Neural progenitor cell (in vitro differentiated cells): Measurements from ENCODE around the gene SNTA1. TPM values are rescaled to one million over a fixed set of nuclear protein-coding genes. Genes with fewer than 3 reads are reported as not detected.

Experiments
- DNase-seq: peaks from one replicate; pipeline ENCODE4 v3.0.0-alpha.2; 2016; ENCODE audit warnings: low spot score
- H2AFZ ChIP-seq: fragments of 200-600 bp; sonication (generic); replicated peaks from 2 replicates; pipeline ENCODE4 v1.6.1; 2016; ENCODE audit warnings: antibody characterized with exemption
- H3F3A ChIP-seq: fragments of 200-600 bp; sonication (generic); 2 replicates; pipeline ENCODE4 v1.6.1; 2016; ENCODE audit warnings: antibody characterized with exemption, low read depth
- H3K27ac ChIP-seq: fragments of 200-600 bp; sonication (generic); 2 replicates; pipeline ENCODE4 v1.5.1; 2016; ENCODE audit warnings: mild to moderate bottlenecking
- H3K27me3 ChIP-seq: fragments of 200-600 bp; sonication (generic); 2 replicates; pipeline ENCODE4 v1.6.1; 2016; ENCODE audit warnings: mild to moderate bottlenecking, moderate library complexity
- H3K36me3 ChIP-seq: fragments of 200-600 bp; sonication (generic); 2 replicates; pipeline ENCODE4 v1.5.1; 2016
- H3K4me1 ChIP-seq: fragments of 200-600 bp; sonication (generic); 2 replicates; pipeline ENCODE4 v1.6.1; 2016; ENCODE audit warnings: mixed run types
- H3K4me2 ChIP-seq: fragments of 200-600 bp; sonication (generic); 2 replicates; pipeline ENCODE4 v1.6.1; 2016
- H3K4me3 ChIP-seq: fragments of 200-600 bp; sonication (generic); 2 replicates; pipeline ENCODE4 v1.5.1; 2016
- H3K79me2 ChIP-seq: fragments of 200-600 bp; sonication (generic); 2 replicates; pipeline ENCODE4 v1.6.1; 2016; ENCODE audit warnings: low read depth
- H3K9ac ChIP-seq: fragments of 200-600 bp; sonication (generic); 2 replicates; pipeline ENCODE4 v1.6.1; 2016
- H3K9me3 ChIP-seq: fragments of 200-600 bp; sonication (generic); 2 replicates; pipeline ENCODE4 v1.5.1; 2016; ENCODE audit warnings: low read depth
- H4K20me1 ChIP-seq: fragments of 200-600 bp; sonication (generic); 2 replicates; pipeline ENCODE4 v1.6.1; 2016; ENCODE audit warnings: low read depth
- H3K27ac Mint-ChIP-seq: 3 replicates; pipeline ENCODE4 v1.8.0; 2021; ENCODE audit warnings: mixed read lengths
- H3K27me3 Mint-ChIP-seq: 2 replicates; pipeline ENCODE4 v1.8.0; 2022; ENCODE audit warnings: low read depth, mild to moderate bottlenecking, inconsistent platforms, moderate library complexity, mixed read lengths; ENCODE audit not compliant: insufficient read depth
- H3K36me3 Mint-ChIP-seq: 3 replicates; pipeline ENCODE4 v1.8.0; 2021; ENCODE audit warnings: mixed read lengths
- H3K4me1 Mint-ChIP-seq: 3 replicates; pipeline ENCODE4 v1.8.0; 2021; ENCODE audit warnings: mixed read lengths
- H3K4me3 Mint-ChIP-seq: 3 replicates; pipeline ENCODE4 v1.8.0; 2021; ENCODE audit warnings: mild to moderate bottlenecking, moderate library complexity, mixed read lengths
- H3K9me3 Mint-ChIP-seq: 3 replicates; pipeline ENCODE4 v1.8.0; 2020; ENCODE audit warnings: mixed read lengths
- EZH2 ChIP-seq: fragments of 200-600 bp; sonication (generic); IDR thresholded peaks from 2 replicates; pipeline ENCODE4 v1.6.1; 2017; ENCODE audit warnings: antibody characterized with exemption, mild to moderate bottlenecking, moderate library complexity
- EZH2phosphoT487 ChIP-seq: fragments of 200-600 bp; sonication (generic); IDR thresholded peaks from 2 replicates; pipeline ENCODE4 v1.6.1; 2017; ENCODE audit warnings: antibody characterized with exemption
- total RNA-seq: library from RNA; depleted of rRNA; stranded (reverse); fragments of >200 nt; gene quantifications from 2 replicates; pipeline ENCODE4 v1.2.3, GENCODE V29; 2015; ENCODE audit warnings: low replicate concordance
- TF ChIP-seq, protein P1 (sequence below): fragments of 200-600 bp; sonication (generic); IDR thresholded peaks from 2 replicates; pipeline ENCODE4 v1.5.1; 2017; ENCODE audit warnings: antibody characterized with exemption, mild to moderate bottlenecking

The SNTA1 gene
- total RNA-seq, 1 donor from 2014 or later, result 6.3 TPM

DNA sequence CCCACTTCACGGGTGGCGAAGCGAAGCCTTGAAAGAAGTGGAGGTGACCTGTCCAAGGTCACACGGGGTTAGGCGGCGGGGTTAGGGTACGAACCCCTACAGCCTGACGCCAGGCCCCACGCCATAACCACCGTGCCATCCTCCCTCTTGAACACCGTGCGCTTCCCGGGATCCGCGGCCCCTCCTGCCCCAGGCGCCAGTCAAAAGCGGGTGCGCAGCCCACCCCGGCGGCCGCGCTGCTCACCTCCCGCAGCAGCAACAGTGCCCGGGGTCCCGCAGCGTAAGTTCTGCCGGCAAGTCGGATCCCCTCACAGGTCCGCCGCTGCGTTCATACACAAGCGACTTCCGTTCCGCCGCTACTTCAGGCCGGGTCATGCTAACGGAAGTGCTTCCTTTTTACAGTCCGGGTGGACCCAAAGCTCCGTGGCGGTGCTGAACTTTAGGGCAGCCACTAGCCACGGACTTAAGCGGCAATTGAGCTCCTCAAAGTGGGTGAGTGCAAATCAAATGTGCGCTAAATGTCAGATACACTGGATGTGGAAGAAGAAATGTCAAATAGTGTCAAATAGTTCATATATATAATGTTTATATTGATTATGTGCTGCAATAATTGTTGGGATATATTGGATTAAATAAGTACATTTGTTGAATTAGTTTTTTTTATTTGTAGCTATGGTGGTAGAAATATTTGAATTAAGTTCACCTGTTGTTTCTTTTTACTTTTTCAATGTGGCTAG lies 42.2 kb downstream of the SNTA1 start, which contains the start of gene CDK5RAP1:
Gene CDK5RAP1 (minus strand): TSS at position 336 of the 737 bp plus-strand sequence. CDS start 4,455 bp downstream, outside the sequence.
- Histone ChIP-seq H4K20me1 (peaks cover 16% of the 10 kb centered on the region), H3K36me3 (no peaks in the 10 kb centered on the region), H3K4me3 (peak within 1 kb of the TSS; percentile 90), H3K27ac (no peak within 1 kb of the TSS), H3K79me2 (peaks cover 54% of the 10 kb centered on the region), H3K9me3 (no peaks in the 10 kb centered on the region), H3K9ac (peak within 1 kb of the TSS; percentile 84), H3F3A (no peaks in the 10 kb centered on the region), H3K4me2 (peak within 1 kb of the TSS; percentile 81), H2AFZ (peak within 1 kb of the TSS; percentile 90), H3K27me3 (no peaks in the 10 kb centered on the region), H3K4me1 (peaks cover 5% of the 10 kb centered on the region)
- Mint-ChIP-seq H3K27ac (peak within 1 kb of the TSS; percentile 97), H3K36me3 (peaks cover 2% of the 10 kb centered on the region), H3K4me3 (peak within 1 kb of the TSS; percentile 99), H3K27me3 (no peaks in the 10 kb centered on the region), H3K9me3 (no peaks in the 10 kb centered on the region), H3K4me1 (peaks cover 19% of the 10 kb centered on the region)
- TF ChIP-seq EZH2phosphoT487, result no peak
- TF ChIP-seq EZH2, result no peak
- peak; percentile 96 for DNase-seq

DNA sequence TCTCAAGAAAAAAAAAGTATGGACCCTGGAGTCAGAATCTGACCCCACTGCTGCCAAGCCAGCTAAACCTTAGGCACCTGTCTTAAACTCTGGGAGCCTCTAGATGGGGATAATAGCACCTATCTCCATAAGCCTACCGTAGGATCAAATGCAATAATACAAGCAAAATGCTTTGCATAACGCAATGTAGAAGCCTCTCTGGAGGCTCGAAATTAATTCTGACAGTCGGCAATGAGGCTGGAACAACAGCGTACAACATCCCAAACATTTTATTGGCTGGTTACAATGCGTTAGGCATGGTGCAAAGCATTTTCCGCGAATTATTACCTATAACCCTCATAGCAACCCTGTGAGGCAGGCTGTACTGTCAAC lies 42.8 kb downstream of the SNTA1 start:
- peaks cover 60% of the 10 kb centered on the region for H3K79me2 ChIP-seq
- H3K27me3 Mint-ChIP-seq, result no peaks in the 10 kb centered on the region
- peaks cover 16% of the 10 kb centered on the region for H4K20me1 ChIP-seq
- H3K4me2 ChIP-seq, result peak overlapping the region; percentile 81
- TF ChIP-seq EZH2, result no peak
- TF ChIP-seq EZH2phosphoT487, result no peak
- TF ChIP-seq, protein P1, sequence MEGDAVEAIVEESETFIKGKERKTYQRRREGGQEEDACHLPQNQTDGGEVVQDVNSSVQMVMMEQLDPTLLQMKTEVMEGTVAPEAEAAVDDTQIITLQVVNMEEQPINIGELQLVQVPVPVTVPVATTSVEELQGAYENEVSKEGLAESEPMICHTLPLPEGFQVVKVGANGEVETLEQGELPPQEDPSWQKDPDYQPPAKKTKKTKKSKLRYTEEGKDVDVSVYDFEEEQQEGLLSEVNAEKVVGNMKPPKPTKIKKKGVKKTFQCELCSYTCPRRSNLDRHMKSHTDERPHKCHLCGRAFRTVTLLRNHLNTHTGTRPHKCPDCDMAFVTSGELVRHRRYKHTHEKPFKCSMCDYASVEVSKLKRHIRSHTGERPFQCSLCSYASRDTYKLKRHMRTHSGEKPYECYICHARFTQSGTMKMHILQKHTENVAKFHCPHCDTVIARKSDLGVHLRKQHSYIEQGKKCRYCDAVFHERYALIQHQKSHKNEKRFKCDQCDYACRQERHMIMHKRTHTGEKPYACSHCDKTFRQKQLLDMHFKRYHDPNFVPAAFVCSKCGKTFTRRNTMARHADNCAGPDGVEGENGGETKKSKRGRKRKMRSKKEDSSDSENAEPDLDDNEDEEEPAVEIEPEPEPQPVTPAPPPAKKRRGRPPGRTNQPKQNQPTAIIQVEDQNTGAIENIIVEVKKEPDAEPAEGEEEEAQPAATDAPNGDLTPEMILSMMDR, result peak; percentile 20
- H3K36me3 Mint-ChIP-seq, result peaks cover 2% of the 10 kb centered on the region
- no peak overlapping the region for H3K27ac ChIP-seq
- peak overlapping the region; percentile 84 for H3K9ac ChIP-seq
- H3K36me3 ChIP-seq, result no peaks in the 10 kb centered on the region
- DNase-seq, result no peak
- peaks cover 19% of the 10 kb centered on the region for H3K4me1 Mint-ChIP-seq
- H3K9me3 ChIP-seq, result no peaks in the 10 kb centered on the region
- H3K4me1 ChIP-seq, result peaks cover 5% of the 10 kb centered on the region
- H3K4me3 Mint-ChIP-seq, result peak overlapping the region; percentile 99
- H3K27me3 ChIP-seq, result no peaks in the 10 kb centered on the region
- H3K27ac Mint-ChIP-seq, result no peak overlapping the region
- no peaks in the 10 kb centered on the region for H3F3A ChIP-seq
- H2AFZ ChIP-seq, result peak overlapping the region; percentile 90
- no peaks in the 10 kb centered on the region for H3K9me3 Mint-ChIP-seq
- peak overlapping the region; percentile 90 for H3K4me3 ChIP-seq

DNA sequence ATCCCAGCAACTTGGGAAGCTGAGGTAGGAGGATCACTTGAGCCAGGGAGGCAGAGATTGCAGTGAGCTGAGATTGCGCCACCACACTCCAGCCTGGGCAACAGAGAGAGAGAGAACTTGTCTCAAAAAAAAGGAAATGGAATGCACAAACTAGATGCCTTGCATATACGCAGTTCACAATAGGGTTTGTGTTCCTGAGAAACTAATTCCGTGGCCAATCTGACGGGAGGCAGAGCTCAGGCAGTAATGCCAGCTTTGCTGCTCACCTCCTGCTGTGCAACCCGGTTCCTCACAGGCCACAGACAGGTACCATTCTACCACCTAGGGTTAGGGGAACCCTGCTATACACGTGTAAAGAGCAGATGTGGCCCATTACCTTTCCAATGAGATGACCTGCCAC lies 43.6 kb downstream of the SNTA1 start:
- Histone ChIP-seq H3K4me2 (peak overlapping the region; percentile 81), H4K20me1 (peaks cover 16% of the 10 kb centered on the region), H3K79me2 (peaks cover 63% of the 10 kb centered on the region), H3K9ac (no peak overlapping the region), H3K36me3 (no peaks in the 10 kb centered on the region), H3F3A (no peaks in the 10 kb centered on the region), H2AFZ (no peak overlapping the region), H3K4me1 (peaks cover 5% of the 10 kb centered on the region), H3K27me3 (no peaks in the 10 kb centered on the region), H3K4me3 (peak overlapping the region; percentile 90), H3K27ac (no peak overlapping the region), H3K9me3 (no peaks in the 10 kb centered on the region)
- peaks cover 19% of the 10 kb centered on the region for H3K4me1 Mint-ChIP-seq
- peak; percentile 13 for DNase-seq
- TF ChIP-seq, protein P1, result no peak
- TF ChIP-seq EZH2 (no peak), EZH2phosphoT487 (no peak)
- no peak overlapping the region for H3K27ac Mint-ChIP-seq
- no peaks in the 10 kb centered on the region for H3K27me3 Mint-ChIP-seq
- no peaks in the 10 kb centered on the region for H3K9me3 Mint-ChIP-seq
- H3K4me3 Mint-ChIP-seq, result peak overlapping the region; percentile 99
- peaks cover 2% of the 10 kb centered on the region for H3K36me3 Mint-ChIP-seq

DNA sequence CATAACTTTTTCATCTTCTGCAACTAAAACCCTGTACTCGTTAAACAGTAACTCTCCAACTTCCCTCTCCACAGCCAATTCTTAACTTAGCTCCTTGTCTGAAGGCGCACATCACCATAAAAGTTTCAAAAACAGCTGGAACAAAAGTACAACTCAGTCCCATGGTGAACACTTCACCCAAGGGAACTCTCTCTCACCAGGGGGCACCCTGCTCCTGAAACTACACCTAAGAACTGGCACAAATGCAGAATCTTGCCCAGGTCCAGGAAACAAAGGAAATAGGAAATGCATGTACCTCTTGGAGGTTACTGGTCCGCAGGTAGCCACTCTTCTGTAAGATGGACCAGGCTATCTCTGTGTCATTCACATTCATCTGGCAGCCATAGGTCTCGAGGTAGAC lies 48.8 kb downstream of the SNTA1 start:
- Histone ChIP-seq H3K4me3 (no peak overlapping the region), H3K9ac (no peak overlapping the region), H4K20me1 (peaks cover 9% of the 10 kb centered on the region), H3K27me3 (no peaks in the 10 kb centered on the region), H2AFZ (no peak overlapping the region), H3K4me2 (no peak overlapping the region), H3F3A (no peaks in the 10 kb centered on the region), H3K36me3 (peaks cover 13% of the 10 kb centered on the region), H3K9me3 (no peaks in the 10 kb centered on the region), H3K27ac (no peak overlapping the region), H3K79me2 (peaks cover 40% of the 10 kb centered on the region), H3K4me1 (no peaks in the 10 kb centered on the region)
- Mint-ChIP-seq H3K4me3 (no peak overlapping the region), H3K27ac (no peak overlapping the region), H3K4me1 (peaks cover 2% of the 10 kb centered on the region), H3K36me3 (peaks cover 17% of the 10 kb centered on the region), H3K27me3 (no peaks in the 10 kb centered on the region), H3K9me3 (peaks cover under 1% of the 10 kb centered on the region)
- TF ChIP-seq, protein P1, result no peak
- TF ChIP-seq EZH2phosphoT487 (no peak), EZH2 (no peak)
- DNase-seq, result no peak
